ENCODE measurements around the gene NASP.

GRCh38 chr1:45622524-45623394 is 38.9 kb downstream of the NASP start:
- TF ChIP-seq POLR2A (IDR thresholded peaks at IDR 0.05; ENCODE audit: low read depth, low read length) = no peak
- no peak for TF ChIP-seq CTCF (IDR thresholded peaks at IDR 0.05; ENCODE audit: extremely low read depth in 1 of 2, insufficient read depth in 1 of 2, low read depth in 1 of 2, low read length in 2 of 2)
- TF ChIP-seq EZH2 (IDR thresholded peaks at IDR 0.05; ENCODE audit: borderline replicate concordance, low read depth, low read length, severe bottlenecking) = no peak
- TF ChIP-seq POLR2AphosphoS5 (IDR thresholded peaks at IDR 0.05; ENCODE audit: insufficient read depth, low read depth, low read length) = no peak
- TF ChIP-seq GATA2 (IDR thresholded peaks at IDR 0.05; ENCODE audit: insufficient read depth, insufficient read length, low read depth, low read length) = no peak
- TF ChIP-seq MAX (IDR thresholded peaks at IDR 0.05; ENCODE audit: insufficient read depth, insufficient read length) = no peak
- TF ChIP-seq JUN (IDR thresholded peaks at IDR 0.05; ENCODE audit: borderline replicate concordance, insufficient read depth, insufficient read length, low read depth) = no peak
- no peak for TF ChIP-seq MYC (IDR thresholded peaks at IDR 0.05; ENCODE audit: low read depth, low read length)

Data from endothelial cell of umbilical vein (primary cell).